HG03095 (cell line): Measurements from ENCODE around the gene KREMEN2.
A peak's percentile ranks its signal among the peaks of the same experiment; 100 is the strongest.

Experiments
- ATAC-seq: cut with Tn5 transposase; IDR thresholded peaks from one replicate; pipeline ENCODE4 v1.9.1; 2021; ENCODE audit warnings: moderate library complexity; ENCODE audit not compliant: unreplicated experiment

Gene KREMEN2

GRCh38 chr16:2964475-2965336 is 631 bp downstream of the KREMEN2 start:
- no peak for ATAC-seq

GRCh38 chr16:2966043-2966807 is 2.1 kb downstream of the KREMEN2 start:
- no peak for ATAC-seq

GRCh38 chr16:2966808-2967191 is 2.7 kb downstream of the KREMEN2 start:
- no peak for ATAC-seq

- ATAC-seq: no peak
Observed at GRCh38 chr16:2967211-2967631, 3.1 kb downstream of the KREMEN2 start.

- no peak for ATAC-seq
Observed at GRCh38 chr16:2967721-2968161, 3.7 kb downstream of the KREMEN2 start.

- ATAC-seq: no peak
Observed at GRCh38 chr16:2968368-2968737, 4.3 kb downstream of the KREMEN2 start.

- ATAC-seq: peak; percentile 59
Observed at GRCh38 chr16:2968738-2969544, 4.9 kb downstream of the KREMEN2 start, which contains the start of gene PAQR4. Gene PAQR4, plus strand, starts transcription at chr16:2969348. Its CDS starts 327 bp downstream, at chr16:2969675.

GRCh38 chr16:2969545-2970521 is 5.8 kb downstream of the KREMEN2 start:
- peak; percentile 31 for ATAC-seq

- ATAC-seq: no peak
Observed at GRCh38 chr16:2970563-2970962, 6.5 kb downstream of the KREMEN2 start.

- ATAC-seq: no peak
Observed at GRCh38 chr16:2971134-2971984, 7.3 kb downstream of the KREMEN2 start.

- no peak for ATAC-seq
Observed at GRCh38 chr16:2971985-2972784, 8.1 kb downstream of the KREMEN2 start.

- ATAC-seq: no peak
Observed at GRCh38 chr16:2973093-2973492, 9.0 kb downstream of the KREMEN2 start.

GRCh38 chr16:2973605-2974318 is 9.7 kb downstream of the KREMEN2 start:
- ATAC-seq: no peak

GRCh38 chr16:2974319-2975056 is 10.4 kb downstream of the KREMEN2 start:
- no peak for ATAC-seq

GRCh38 chr16:2975161-2975795 is 11.2 kb downstream of the KREMEN2 start:
- ATAC-seq: no peak

- ATAC-seq: no peak
Observed at GRCh38 chr16:2976201-2976600, 12.1 kb downstream of the KREMEN2 start.
